Stimulated activated CD8-positive, alpha-beta memory T cell treated with anti-CD3 and anti-CD28 coated beads, Interleukin-2, amount 100 ng/mL, for 48 hours (primary cell): ENCODE measurements around the gene SPG11.
A peak's percentile ranks its signal among the peaks of the same experiment; 100 is the strongest.
"Not testable (repeated sequence)": the region's sequence is repeated elsewhere in the genome, so short reads cannot be mapped to it uniquely, and the experiment has no call there.

Source experiments
- DNase-seq, 2 donors: peaks; one replicate each; pipeline ENCODE4 v3.0.0-alpha.2; 2020; ENCODE audit warnings: low read depth in 2 of 2

Gene SPG11

DNA sequence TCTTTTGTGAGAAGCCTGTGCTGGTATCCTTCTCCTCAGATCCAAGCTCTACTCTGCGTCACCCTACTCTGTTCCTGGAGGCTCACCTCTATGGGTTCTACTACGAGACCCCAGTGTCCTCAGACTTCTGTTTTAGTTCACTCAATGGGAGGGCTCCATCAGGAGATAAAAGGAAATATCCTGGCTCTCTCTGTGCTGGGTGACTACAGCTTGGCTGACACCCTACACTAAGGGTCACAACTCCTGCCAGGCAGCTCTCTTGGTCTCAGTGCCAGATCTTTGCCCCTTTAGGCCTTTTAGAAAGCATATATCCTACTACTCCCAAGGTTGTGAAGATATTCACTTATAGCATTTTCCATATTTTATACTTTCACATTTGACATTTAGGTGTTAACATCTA is 46.5 kb downstream of the SPG11 start:
- DNase-seq: no peak

DNA sequence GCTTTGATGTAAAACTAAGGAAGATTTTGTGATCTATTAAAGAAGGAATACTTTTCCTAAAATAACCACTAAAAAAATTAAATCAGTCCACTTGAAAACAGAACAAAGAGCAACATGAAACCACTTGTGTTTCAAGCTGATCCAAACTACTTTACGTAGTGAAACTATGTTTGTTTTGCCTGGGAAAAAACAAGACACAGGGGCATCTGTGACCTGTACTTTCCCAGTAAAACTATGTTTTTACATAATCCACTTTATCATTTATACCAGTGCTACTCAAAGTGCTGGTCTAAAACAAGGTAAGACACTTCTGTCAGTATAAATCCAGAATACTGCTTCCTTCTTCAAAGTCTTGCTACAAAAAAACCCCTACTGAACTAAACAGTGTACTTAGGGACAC is 56.7 kb downstream of the SPG11 start:
- DNase-seq: no peak

DNA sequence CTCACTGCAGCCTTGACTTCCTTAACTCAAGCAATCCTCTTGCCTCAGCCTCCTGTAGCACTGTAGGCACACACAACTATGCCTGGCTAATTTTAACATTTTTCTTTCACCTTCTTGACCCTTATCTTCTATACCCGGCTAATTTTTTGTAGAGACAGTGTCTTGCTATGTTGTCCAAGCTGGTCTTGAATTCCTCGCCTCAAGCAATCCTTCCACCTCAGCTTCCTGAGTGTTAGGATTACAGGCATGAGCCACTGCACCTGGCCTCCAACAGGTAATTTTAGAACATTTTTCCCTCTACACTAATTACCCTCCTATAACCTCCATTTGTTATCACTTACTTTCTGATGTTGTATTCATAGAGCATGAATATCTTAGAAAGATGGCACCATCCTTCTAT is 60.3 kb downstream of the SPG11 start:
- no peak for DNase-seq

DNA sequence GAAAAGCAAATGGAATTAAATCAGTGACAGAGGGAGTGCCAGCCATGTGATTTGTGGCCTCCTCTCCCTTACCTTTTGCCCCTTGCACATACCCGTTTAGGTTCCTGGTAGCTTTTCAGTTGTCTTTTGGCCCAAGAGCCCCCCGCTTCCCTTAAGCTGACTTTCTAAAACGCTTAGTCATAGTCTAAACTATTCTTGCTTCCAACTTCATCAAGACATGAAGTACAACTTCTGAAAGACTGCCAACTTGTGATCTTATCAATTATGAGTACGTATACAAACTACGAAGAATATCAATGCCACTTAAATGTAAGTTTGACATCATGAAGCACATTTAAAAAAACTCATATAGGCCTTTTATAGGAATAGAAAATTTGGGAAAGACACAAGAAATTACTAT is 64.6 kb downstream of the SPG11 start:
- no peak for DNase-seq

DNA sequence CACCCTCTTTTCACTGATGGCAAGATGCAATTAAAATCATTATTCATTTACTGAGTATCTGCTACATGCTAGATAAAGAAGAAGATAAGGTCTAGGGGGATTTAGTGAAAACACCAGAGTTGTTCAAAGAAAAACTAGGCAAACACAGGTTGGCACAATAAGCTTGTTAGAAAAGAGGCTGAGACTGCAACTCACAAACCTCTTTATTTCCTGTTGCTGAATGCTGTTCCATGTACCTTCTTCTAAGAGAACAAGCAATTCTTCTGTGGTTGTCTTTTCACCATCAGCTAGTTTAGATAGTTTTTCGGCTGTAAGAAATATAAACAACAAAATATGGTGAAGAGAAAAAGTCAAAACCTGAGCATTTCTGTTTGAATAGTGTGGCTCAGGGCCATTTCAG is 65.4 kb downstream of the SPG11 start:
- no peak for DNase-seq

DNA sequence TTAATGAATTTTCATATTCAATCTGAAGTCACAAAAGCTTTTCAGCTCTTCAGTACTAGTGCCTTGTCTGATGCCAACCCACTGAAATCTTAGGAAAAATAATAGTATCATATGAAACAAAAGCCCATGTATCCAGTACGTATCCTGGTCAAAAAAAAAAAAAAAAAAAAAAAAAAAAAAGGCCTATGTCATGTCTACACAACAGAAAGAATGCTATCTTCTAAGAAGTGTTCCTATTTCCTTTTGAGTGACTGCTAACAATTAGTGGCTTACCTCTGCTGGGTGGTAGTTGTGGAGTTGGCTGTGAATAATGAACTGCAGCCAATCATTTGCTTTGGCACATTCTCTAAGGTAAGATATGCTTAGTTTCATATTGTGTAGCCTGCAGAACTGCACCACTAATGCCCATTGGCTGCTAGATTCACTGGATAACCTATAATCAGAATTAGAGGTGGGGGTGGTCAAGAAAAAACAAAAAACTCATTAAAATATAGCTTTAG is 66.9 kb downstream of the SPG11 start:
- no peak for DNase-seq

DNA sequence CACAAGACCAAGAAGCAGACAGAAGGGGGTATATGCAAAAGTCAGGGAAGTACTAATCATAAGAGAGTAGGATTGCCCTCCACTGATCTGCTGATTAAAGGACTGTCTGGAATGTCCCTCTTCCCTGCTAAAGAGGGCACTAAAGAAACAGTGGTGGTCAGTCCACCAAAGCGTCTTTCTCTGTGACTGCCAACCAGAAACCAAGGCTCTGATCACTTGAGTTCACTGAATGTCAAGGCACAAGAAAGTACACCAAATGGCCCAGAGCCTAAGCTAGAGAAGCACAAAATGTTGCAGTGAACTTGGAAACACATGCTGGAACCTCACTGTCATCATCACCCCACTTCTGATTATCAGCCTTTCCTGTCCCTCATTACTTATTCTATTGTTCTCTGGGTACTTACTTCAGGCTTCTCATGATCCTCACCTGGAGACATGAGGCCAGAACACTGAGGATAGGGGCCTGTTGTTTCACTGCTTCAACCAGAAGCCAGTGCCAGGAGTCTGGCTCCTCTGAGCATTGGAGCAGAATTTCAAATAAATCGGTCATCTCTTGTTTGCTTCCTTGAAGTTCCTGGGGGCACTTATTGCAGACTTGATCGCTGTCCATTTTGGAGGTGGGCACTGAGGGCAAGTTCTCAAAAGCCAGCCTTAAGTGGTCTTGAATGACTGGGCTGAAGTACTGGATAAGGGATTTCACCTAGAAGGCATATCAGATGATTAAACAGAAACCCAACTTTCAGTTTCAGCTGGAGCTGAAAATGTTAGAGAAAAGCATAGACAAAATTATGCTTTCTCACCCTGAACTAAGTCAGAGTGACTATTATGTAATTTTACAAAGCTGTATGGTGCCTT is 67.6 kb downstream of the SPG11 start:
- no peak for DNase-seq

DNA sequence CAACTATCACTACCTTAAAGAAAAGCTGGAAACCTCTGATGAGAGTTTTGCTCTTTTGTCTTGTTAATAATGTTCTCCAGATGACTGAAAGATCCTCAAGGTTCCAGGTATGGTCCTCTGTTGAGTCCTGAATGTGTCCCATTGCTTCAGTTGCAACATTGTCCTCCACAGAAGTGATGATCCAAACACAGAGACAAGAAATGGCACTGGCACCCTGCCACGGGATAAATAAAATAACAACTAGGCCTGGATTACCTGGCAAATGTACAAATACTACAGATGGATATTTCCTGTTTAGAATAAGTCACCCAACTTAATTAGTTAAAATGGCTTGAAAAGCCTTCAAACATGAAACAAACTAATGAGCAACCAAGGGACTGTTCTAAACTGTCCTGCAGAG is 68.2 kb downstream of the SPG11 start:
- DNase-seq: no peak

DNA sequence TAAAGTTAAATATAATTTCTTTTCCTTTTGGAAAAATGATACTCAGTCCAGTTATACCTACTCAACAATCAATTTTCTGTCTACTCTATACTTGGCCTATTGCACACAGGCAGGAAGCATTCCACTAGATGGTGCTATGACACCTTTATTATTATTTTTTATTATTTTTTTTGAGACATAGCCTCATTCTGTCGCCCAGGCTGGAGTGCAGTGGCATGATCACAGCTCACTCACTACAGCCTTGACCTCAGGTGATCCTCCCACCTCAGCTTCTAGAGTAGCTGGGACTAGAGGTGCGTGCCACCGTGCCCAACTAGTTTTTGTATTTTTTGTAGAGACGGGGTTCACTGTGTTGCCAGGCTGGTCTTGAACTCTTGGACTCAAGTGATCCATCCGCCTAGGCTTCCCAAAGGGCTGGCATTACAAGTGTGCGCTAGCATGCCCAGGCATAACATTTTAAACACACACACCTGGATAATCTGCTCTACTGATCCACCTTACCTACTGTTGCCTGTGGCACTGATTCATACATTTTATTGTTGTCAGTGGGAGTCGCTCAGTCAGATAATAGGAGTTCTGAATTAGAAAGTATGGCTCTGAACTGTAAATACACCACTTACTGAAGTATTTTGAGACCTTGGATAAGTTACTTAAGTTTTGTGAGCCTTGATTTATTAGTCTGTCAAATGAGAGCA is 70.3 kb downstream of the SPG11 start:
- DNase-seq: no peak

DNA sequence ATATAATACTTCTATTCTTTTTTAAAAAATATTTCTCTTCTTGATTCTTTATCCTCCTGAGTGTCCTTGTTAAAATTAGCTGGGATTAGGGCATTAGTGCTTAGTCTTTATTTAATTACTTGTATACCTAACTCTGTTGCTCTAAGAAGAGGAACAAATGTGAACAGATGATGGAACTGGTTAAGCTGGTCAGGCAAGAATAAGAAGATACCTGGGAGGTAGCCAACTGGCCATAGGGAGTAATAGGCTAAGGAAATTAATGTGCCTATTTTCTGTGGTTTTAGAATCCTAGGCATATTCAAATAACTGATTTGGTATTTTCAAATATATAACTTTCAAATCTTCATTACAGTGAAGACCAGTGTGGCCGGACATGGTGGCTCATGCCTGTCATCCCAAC is 72.1 kb downstream of the SPG11 start:
- DNase-seq: no peak

DNA sequence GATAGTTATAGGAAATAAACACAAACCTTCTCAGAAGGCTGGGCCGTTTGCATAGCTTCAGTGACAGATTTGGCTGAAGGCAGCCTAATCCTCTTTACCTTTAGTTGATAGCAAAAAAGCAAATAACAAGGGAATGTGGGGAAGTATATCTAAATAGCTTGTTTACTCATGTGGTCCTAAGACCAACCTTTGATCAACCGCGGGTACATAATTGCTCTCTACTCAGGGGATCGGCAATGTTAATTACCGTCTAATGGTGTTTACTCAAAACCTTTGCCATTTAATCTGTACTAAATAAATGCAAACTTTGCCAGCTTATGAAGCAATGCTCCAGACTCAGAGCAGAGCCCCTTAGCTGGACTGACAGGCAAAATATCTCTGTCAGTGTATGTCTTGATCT is 74.9 kb downstream of the SPG11 start:
- no peak for DNase-seq

DNA sequence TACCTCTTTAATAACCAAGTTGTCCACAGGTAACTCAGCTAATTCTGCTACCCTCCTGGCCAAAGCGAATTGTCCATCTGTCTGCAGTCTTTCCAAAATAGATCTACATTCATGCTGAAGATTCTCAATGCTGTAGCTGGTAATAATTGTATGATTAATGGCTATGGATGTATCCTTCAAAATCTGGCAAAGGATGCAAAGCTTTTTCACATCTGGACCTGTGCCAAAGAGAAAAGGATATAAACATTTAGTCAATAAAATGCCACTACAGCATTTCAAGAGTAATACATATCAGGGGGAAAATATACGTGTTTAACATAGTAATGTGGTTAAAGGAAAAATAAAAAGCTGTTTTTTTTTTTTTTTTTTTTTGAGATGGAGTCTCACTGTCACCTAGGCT is 77.8 kb downstream of the SPG11 start:
- no peak for DNase-seq

DNA sequence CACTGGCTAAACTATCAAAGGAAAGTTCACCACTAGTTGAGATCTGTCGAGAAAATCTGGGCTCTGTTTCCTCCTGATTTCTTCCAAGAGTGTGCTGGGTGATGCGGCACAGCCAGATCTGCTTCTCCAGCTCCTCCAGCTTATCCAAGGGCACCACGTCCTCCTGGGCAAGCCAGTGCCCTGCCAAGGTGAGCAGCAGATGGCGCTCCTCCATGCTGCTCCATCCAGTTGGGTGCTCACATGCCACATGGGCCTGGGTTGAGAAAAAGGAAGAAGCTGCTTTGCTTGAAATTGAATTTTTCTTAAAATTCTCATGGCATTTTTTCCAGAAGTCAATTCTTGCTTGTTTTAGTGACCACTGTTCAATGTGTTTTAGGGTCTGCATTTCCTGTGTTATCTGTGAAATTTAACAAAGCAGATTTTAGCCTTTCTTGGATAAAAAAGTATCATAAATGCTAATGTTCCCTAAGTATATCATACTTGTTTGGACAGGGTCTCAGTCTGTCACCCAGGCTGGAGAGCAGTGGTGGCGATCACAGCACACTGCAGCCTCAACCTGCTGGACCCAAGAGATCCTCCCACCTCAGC is 79.2 kb downstream of the SPG11 start:
- peak; percentile 43 to 56 for DNase-seq

DNA sequence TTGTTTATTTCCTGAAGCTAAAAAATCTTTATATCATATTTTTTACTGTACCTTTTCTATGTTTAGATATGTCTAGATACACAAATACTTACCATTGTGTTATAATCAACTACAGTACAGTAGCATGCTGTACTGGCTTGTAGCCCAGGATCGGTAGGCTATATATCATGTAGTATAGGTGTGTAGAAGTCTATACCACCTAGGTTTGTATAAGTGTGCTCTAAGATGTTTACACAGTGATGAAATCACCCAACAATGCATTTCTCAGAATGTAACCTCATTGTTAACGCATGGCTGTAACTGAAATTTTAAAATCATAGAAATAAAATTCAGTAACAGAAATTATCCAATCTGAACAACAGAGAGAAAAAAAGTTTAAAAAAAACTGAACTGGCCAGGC is 83.4 kb downstream of the SPG11 start:
- DNase-seq: no peak

DNA sequence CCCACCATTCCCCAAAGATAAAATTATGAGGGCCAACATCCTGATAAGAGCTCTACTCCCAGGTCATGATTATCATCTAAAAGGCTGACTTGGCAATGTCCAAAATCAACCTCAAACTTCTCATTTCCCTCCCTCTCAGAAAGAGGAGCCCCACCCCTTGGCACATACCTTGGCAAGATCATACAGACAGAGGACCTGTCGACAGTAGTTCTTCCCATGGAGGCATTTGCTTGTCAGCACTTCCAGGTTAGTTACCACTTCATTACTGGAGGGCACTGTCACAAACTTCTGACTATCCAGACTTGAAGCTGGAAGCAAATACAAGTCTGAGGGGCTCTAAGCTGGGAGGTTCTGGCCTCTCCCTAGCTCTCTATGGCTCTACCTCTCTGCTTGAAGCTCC is 88.7 kb downstream of the SPG11 start:
- DNase-seq: no peak

DNA sequence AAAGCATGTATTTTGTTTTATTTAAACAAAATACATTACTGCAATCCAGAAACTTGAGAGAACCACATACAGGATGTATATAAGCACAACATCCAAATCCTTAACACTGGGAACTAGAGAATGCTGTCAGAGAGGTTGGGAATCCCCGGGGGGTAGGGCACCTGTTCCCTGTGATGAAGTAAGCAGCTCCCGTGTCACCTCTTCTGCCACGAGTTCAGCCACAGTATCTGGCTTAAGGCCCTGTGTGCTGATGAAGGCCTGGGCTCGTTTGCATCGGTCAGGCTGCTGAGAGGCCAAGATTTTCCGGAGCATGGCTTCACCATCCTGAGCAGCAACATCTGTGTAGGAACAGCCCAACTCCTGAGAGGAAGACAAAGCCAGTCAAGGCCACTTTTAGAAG is 90.1 kb downstream of the SPG11 start:
- DNase-seq: no peak

DNA sequence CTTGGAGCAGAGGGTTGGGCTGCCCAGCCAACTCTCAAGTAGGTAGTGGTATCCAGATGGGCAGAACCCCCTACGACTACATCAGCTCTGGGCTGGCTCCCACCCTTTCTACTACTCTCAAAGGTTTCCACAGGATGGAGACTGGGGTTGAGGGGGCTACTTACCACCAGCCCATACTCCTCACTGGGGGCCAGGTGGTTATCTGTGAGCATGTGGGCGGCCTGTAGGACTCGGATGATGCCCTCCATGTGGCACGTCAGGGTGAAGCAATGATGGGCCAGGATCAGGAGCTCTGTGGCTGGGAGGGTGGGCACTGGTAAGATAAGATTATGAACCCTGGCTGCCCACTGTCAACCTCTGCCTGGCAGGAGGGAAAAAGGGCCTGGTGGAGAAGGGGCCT is 93.1 kb downstream of the SPG11 start:
- DNase-seq: no peak

DNA sequence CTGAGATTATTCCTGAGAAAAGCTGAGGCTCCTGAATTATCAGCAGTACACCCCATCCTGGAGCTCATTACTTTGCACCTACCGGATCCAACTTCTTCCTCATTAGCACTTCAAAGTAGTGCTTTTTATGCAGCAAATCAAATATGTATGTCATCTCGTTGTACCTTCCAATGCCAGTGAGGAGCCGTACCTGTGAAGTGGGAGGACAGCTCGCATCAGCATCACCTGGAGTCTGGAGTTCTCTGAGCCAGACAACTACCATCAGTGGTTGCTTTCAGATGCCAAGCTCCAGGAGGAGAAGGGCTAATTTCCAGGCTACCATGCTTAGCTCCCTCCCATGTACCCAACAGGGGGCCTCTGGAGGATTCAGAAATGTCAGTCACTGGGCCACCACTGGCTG is 94.1 kb downstream of the SPG11 start:
- no peak for DNase-seq

DNA sequence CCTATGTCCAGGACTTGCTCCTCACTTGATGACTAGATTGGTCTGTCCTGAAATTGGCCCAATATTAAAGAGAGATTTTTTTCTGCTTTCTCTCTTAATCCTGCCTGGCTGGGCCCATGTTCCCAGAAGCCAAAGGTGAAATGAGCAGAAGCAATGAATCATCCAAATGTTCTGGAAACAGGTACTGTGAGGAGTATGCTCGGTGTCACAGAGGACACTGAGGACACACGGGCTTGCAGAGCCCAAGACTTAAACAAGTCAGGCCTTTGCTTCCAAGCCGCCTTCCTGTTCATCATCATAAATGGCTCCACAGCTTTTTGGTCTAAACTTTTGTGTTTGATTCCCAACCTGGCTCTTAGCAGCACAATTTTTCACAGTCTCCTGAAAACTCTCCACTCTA is 95.1 kb downstream of the SPG11 start:
- no peak for DNase-seq

DNA sequence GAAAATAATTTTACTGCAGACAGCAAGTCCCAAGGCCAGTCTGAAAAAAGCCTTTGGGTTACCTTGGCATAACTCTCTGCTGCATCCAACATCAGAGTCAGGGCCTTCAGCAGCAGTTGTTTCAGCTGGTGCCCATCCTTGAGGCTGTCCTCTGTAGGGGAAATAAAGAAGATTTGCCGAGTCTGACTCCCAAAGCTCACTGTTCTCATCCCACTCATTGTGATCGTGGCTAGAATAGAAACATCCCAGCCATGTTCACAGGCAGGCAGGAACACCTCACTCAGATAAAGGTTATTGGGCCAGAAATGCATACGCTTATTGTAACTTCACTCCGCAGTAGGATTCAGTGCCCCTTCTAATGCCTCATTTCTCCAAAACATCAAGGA is 97.3 kb downstream of the SPG11 start:
- no peak for DNase-seq

DNA sequence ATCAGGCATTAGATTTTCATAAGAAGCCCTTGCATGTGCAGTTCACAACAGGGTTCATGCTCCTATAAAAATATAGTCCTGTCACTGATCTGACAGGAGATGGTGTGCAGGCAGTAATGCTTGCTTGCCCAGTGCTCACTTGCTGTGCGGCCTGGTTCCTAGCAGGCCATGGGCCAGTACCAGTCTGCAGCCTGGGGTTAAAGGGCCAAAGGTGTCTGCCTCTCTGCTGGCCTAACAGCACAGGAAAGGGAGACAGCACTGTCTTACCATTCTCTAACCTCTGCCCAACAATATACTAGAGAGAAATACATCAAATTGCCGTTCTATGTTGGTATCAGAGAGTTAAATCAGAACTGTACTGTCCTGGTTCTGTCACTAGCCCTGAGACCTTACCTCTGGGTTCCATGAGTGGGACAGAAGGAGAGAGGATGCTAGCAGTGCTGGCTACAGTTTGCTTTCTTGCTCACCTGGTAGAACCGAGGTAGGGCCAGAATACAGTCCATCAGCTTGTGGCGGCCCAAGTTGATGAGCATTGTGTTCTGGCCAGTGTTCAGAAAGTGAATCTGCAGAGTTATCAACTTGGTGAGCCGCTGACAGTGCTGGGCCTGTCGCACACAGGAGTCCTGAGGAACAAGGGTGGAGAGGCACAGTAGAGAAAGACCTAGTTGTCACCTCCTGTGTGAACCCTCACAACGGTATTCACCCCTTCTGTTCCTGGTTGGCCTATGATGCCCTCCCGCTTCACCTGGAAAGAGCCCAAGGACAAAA is 97.9 kb downstream of the SPG11 start:
- no peak for DNase-seq

DNA sequence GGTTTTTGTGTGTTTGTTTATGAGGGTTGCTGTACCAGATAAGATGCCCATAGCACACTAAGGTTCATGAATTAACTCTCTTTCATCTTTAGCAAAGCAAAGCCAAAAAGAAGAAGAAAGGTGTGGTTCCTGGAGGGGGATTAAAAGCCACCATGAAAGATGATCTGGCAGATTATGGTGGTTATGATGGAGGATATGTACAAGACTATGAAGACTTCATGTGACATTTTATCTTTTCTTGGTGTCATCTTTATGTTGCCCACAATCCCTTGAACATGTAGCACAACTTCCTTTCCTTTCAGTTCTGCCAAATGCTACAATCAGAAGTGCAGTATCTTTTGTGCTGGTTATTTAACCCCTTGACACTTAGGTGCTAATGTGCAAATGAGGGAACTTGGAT is 102.5 kb downstream of the SPG11 start:
- DNase-seq: not testable (repeated sequence)
